ENCODE results near the gene UBE2N.
A peak's percentile ranks its signal among the peaks of the same experiment; 100 is the strongest.

UBE2N gene

GRCh38 chr12:93460003-93460402 lies 18.3 kb upstream of the UBE2N start:
- DNase-seq (ENCODE audit: low read depth): no peak
- H3K4me3 ChIP-seq (ENCODE audit: low read length): no peak overlapping the region
- no peak for TF ChIP-seq CTCF (IDR thresholded peaks at IDR 0.05; ENCODE audit: insufficient read depth, low read depth, low read length, missing control alignments)

GRCh38 chr12:93459097-93459496 lies 17.4 kb upstream of the UBE2N start:
- TF ChIP-seq CTCF (IDR thresholded peaks at IDR 0.05; ENCODE audit: insufficient read depth, low read depth, low read length, missing control alignments): no peak
- H3K4me3 ChIP-seq (ENCODE audit: low read length): no peak overlapping the region
- DNase-seq (ENCODE audit: low read depth): no peak

DNA sequence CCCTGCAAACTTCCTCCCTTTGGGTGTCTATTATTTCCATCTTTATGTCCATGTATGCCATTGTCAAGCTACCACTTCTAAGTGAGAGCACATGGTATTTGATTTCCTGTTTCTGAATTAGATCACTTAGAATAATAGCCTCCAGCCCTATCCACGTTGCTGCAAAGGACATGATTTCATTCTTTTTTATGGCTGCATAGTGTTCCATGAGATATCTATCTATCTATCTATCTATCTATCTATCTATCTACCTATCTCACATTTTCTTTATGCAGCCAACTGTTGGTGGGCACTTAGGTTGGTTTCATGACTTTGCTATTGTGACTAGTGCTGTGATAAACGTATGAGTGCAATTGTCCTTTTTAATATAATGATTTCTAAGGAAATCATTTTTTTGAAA lies 14.3 kb upstream of the UBE2N start:
- DNase-seq (ENCODE audit: low read depth): no peak
- TF ChIP-seq CTCF (IDR thresholded peaks at IDR 0.05; ENCODE audit: insufficient read depth, low read depth, low read length, missing control alignments): no peak

GRCh38 chr12:93453633-93454032 lies 11.9 kb upstream of the UBE2N start:
- no peak overlapping the region for H3K4me3 ChIP-seq (ENCODE audit: low read length)
- TF ChIP-seq CTCF (IDR thresholded peaks at IDR 0.05; ENCODE audit: insufficient read depth, low read depth, low read length, missing control alignments): no peak
- DNase-seq (ENCODE audit: low read depth): peak; percentile 52

More for the DNA sequence above, 14.3 kb upstream of the UBE2N start:
- H3K4me3 ChIP-seq (ENCODE audit: low read length): no peak overlapping the region

DNA sequence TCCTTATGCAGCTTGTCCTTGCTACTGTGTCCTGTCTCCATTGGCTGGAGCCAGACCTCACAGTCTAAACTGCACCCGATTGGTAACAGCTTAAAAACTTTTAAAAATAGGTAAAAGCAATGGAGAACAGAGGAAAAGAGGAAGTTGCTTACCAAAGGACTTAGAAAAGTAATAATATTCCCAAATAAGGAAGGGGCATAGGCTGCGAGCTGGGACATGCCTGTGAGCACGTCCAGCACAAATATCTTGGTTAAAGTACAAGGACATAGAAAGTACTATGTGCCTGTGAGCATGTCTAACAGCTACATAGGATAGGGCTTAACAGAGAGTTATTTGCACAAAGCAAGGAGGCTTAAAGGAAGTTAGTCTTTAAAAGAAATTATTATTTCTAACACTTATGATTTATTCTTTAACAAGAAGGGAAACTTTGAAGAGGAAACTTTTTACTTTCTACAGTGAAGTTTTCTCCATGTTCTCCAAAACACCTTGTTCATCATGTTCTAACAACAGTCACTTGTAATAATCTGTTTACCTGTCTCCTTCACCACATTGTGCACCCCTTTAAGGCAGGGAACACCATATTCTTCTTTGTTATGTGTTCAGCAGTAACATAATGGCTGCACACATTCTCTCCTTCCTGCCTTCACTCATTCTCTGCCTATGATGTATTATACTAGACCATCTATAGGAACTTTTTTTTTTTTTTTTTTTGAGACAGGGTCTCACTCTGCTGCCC lies 9.8 kb upstream of the UBE2N start:
- DNase-seq (ENCODE audit: low read depth): no peak
- no peak for TF ChIP-seq CTCF (IDR thresholded peaks at IDR 0.05; ENCODE audit: insufficient read depth, low read depth, low read length, missing control alignments)
- H3K4me3 ChIP-seq (ENCODE audit: low read length): no peak overlapping the region

DNA sequence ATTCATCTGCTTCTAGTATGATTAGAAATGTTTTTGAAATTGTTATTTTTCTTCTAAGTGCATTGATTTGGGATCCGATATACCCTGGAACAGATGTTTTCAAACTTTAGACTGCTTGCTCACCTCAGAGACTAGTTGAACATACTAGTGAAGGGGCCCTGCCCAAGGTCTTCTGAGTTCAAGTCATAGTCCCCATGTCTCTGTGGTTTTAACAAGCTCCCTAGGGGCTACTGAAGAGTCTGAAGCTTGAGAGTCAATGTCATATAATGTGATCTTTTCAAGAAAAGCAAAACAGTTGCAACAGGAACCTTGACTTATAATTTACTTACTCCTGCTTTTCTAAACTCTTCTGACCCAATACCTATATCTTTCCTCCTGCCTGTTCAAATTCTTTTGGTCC lies 7.5 kb upstream of the UBE2N start:
- no peak for TF ChIP-seq CTCF (IDR thresholded peaks at IDR 0.05; ENCODE audit: insufficient read depth, low read depth, low read length, missing control alignments)
- H3K4me3 ChIP-seq (ENCODE audit: low read length): no peak overlapping the region
- DNase-seq (ENCODE audit: low read depth): no peak

DNA sequence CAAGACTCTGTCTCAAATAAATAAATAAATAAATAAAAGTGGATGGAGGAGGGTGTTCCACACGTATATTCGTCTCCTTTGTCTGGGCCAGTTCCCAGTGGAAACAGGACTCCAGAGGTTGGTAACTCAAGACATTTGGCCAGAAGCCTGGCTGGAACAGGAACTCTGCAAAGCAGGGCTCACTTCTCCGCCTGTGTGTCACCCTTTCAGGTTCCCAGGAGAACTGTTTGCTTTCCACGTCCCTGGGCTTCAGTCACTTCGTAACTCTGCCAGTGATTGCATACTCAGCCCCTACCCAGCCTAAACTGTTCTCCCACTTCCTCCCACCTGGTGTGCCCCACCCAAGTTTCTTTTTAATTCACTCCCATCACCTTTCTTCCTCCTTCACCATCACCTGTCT lies 7.0 kb upstream of the UBE2N start:
- peak; percentile 42 for DNase-seq (ENCODE audit: low read depth)
- no peak for TF ChIP-seq CTCF (IDR thresholded peaks at IDR 0.05; ENCODE audit: insufficient read depth, low read depth, low read length, missing control alignments)
- no peak overlapping the region for H3K4me3 ChIP-seq (ENCODE audit: low read length)

All from epithelial cell of esophagus (primary cell).